GM12878 (cell line): ENCODE results near the gene FAM9C. TPM values are rescaled to one million over a fixed set of nuclear protein-coding genes. Genes with fewer than 3 reads are reported as not detected.

Experiments
- ATAC-seq: fragments of 200-7000 bp; cut with Tn5 transposase; 3 replicates; pipeline ENCODE4 v1.9.1; 2020; ENCODE audit warnings: mild to moderate bottlenecking, moderate library complexity
- BruUV-seq: library from RNA; stranded (reverse); fragments of 400-500 nt; replicated peaks from 2 replicates; lab custom pipeline; 2021; lab: Mats Ljungman, UMichigan
- CTCF ChIA-PET: fragments of 300-600 bp; sonication (Branson Sonifier 250); formaldehyde crosslinking; extraction: SDS; loops from one replicate; lab custom pipeline; 2021; ENCODE audit warnings: inconsistent platforms; lab: Yijun Ruan, JAX
- POLR2A ChIA-PET: fragments of 350-600 bp; formaldehyde crosslinking; extraction: SDS; loops from one replicate; lab custom pipeline; 2021; ENCODE audit warnings: inconsistent platforms; lab: Charles Lee
- RAD21 ChIA-PET: fragments of 300-600 bp; sonication (Branson Sonifier 250); formaldehyde crosslinking; loops from one replicate; lab custom pipeline; 2023; ENCODE audit warnings: antibody characterized with exemption; ENCODE audit not compliant: unreplicated experiment; lab: Charles Lee
- SMC1A ChIA-PET: fragments of 300-600 bp; sonication (Branson Sonifier 250); formaldehyde crosslinking; loops from one replicate; lab custom pipeline; 2023; ENCODE audit not compliant: unreplicated experiment, uncharacterized antibody; lab: Charles Lee
- DNase-seq: peaks from one replicate; pipeline ENCODE4 v3.0.0-alpha.2; 2011; ENCODE audit warnings: low read depth, low spot score
- FAIRE-seq: peaks from 3 replicates; lab custom pipeline; 2011; peaks lifted over from hg19 to GRCh38; lab: Jason Lieb, UNC
- H2AFZ ChIP-seq: 2 replicates; pipeline ENCODE4 v1.6.0; 2011; ENCODE audit warnings: low read depth, low read length, control low read depth; ENCODE audit not compliant: control insufficient read depth
- H3K27ac ChIP-seq: 2 replicates; pipeline ENCODE4 v1.5.1; 2011; ENCODE audit warnings: control low read depth; ENCODE audit not compliant: control insufficient read depth, insufficient read depth
- H3K27me3 ChIP-seq, 2 experiments: replicated peaks in 1 of 2; 2 replicates each; pipeline versions ENCODE4 v1.6.0 to v1.6.1; 2011; ENCODE audit warnings: low read length in 1 of 2; ENCODE audit not compliant: control insufficient read depth in 2 of 2, insufficient read depth in 2 of 2
- H3K36me3 ChIP-seq, 2 experiments: 2 replicates each; pipeline ENCODE4 v1.5.1; 2011; ENCODE audit warnings: low read length in 1 of 2; ENCODE audit not compliant: control insufficient read depth in 2 of 2, insufficient read depth in 2 of 2
- H3K4me1 ChIP-seq: 2 replicates; pipeline ENCODE4 v1.6.1; 2011; ENCODE audit warnings: mild to moderate bottlenecking, low read length, moderate library complexity, mixed read lengths; ENCODE audit not compliant: control insufficient read depth, insufficient read depth
- H3K4me2 ChIP-seq: 2 replicates; pipeline ENCODE4 v1.6.0; 2011; ENCODE audit warnings: control low read depth; ENCODE audit not compliant: control insufficient read depth, insufficient read depth
- H3K4me3 ChIP-seq: fragments of 200-600 bp; sonication (generic); 2 replicates; pipeline ENCODE4 v1.5.1; 2016
- H3K79me2 ChIP-seq: 2 replicates; pipeline ENCODE4 v1.6.0; 2011; ENCODE audit warnings: low read length; ENCODE audit not compliant: control insufficient read depth, insufficient read depth
- H3K9ac ChIP-seq: 2 replicates; pipeline ENCODE4 v1.8.0; 2011; ENCODE audit warnings: low read length, control low read depth, mixed read lengths; ENCODE audit not compliant: control insufficient read depth, insufficient read depth
- H3K9me3 ChIP-seq: replicated peaks from 3 replicates; pipeline ENCODE4 v1.5.1; 2011; ENCODE audit warnings: mild to moderate bottlenecking, low read length; ENCODE audit not compliant: control insufficient read depth, insufficient read depth
- H4K20me1 ChIP-seq: 2 replicates; pipeline ENCODE4 v1.6.0; 2011; ENCODE audit not compliant: control insufficient read depth, insufficient read depth
- ATF2 ChIP-seq: IDR thresholded peaks from 2 replicates; pipeline ENCODE4 v1.6.1; 2012; ENCODE audit warnings: low read length, inconsistent platforms
- DPF2 ChIP-seq: fragments of 450-650 bp; IDR thresholded peaks from 2 replicates; pipeline ENCODE4 v1.6.1; 2017; ENCODE audit warnings: mild to moderate bottlenecking
- ELK1 ChIP-seq: IDR thresholded peaks from 2 replicates; pipeline ENCODE4 v1.6.1; 2012; ENCODE audit warnings: low read depth, low read length, improper control_type of control experiment
- GATAD2B ChIP-seq: fragments of 450-650 bp; conservative IDR thresholded peaks from 2 replicates; pipeline ENCODE4 v1.6.1; 2017; ENCODE audit warnings: low read depth, mild to moderate bottlenecking, moderate library complexity
- KLF5 ChIP-seq: fragments of 450-650 bp; IDR thresholded peaks from 2 replicates; pipeline ENCODE4 v1.6.1; 2014; ENCODE audit warnings: mild to moderate bottlenecking; ENCODE audit not compliant: partially characterized antibody
- LARP7 ChIP-seq: fragments of 450-650 bp; IDR thresholded peaks from 2 replicates; pipeline ENCODE4 v1.6.1; 2017; ENCODE audit warnings: mild to moderate bottlenecking
- MTA3 ChIP-seq: IDR thresholded peaks from 2 replicates; pipeline ENCODE4 v1.6.1; 2012; ENCODE audit warnings: low read length, inconsistent platforms, borderline replicate concordance
- NFXL1 ChIP-seq: fragments of 450-650 bp; IDR thresholded peaks from 2 replicates; pipeline ENCODE4 v1.6.1; 2017; ENCODE audit warnings: antibody characterized with exemption, mild to moderate bottlenecking, borderline replicate concordance
- PAX5 ChIP-seq: IDR thresholded peaks from 2 replicates; pipeline ENCODE4 v1.6.1; 2011; ENCODE audit warnings: low read depth, low read length, borderline replicate concordance
- PBX3 ChIP-seq: IDR thresholded peaks from 2 replicates; pipeline ENCODE4 v1.6.1; 2011; ENCODE audit warnings: mild to moderate bottlenecking, low read depth, low read length, moderate library complexity; ENCODE audit not compliant: insufficient replicate concordance
- POU2F2 ChIP-seq: IDR thresholded peaks from 3 replicates; pipeline ENCODE4 v1.6.1; 2011; ENCODE audit warnings: low read depth, mild to moderate bottlenecking, low read length, borderline replicate concordance
- RAD21 ChIP-seq: IDR thresholded peaks from 2 replicates; pipeline ENCODE4 v1.6.1; 2011; ENCODE audit warnings: mild to moderate bottlenecking, low read depth, low read length, moderate library complexity; ENCODE audit not compliant: insufficient read depth
- RELA ChIP-seq: fragments of 450-650 bp; IDR thresholded peaks from 2 replicates; pipeline ENCODE4 v1.8.0; 2014; ENCODE audit warnings: borderline replicate concordance; ENCODE audit not compliant: partially characterized antibody
- SMAD1 ChIP-seq: fragments of 450-650 bp; IDR thresholded peaks from 2 replicates; pipeline ENCODE4 v1.6.1; 2018; ENCODE audit warnings: mild to moderate bottlenecking, low read depth; ENCODE audit not compliant: partially characterized antibody
- SP1 ChIP-seq: IDR thresholded peaks from one replicate; pipeline ENCODE4 v1.6.1; 2011; ENCODE audit warnings: low read depth, low read length
- SREBF1 ChIP-seq: IDR thresholded peaks from 2 replicates; pipeline ENCODE4 v1.6.1; 2012; ENCODE audit warnings: mild to moderate bottlenecking, low read length
- ZNF384 ChIP-seq: IDR thresholded peaks from 2 replicates; pipeline ENCODE4 v1.6.1; 2012; ENCODE audit warnings: low read depth, mild to moderate bottlenecking, low read length, improper control_type of control experiment, borderline replicate concordance
- WGBS: methylation state at CpG from one replicate; pipeline ENCODE4 v1.1.6; 2016; ENCODE audit warnings: low lambda C conversion rate; ENCODE audit not compliant: insufficient replicate concordance, insufficient coverage; ENCODE audit errors: missing lambda C conversion rate; 5-methylcytosine and 5-hydroxymethylcytosine counted together
- in situ Hi-C: fragments of 300-500 bp; cut with MboI; formaldehyde crosslinking; loops from 9 replicates; pipeline ENCODE4 v1.14.3; 2018; ENCODE audit warnings: mixed read lengths
- intact Hi-C: fragments of 100-400 bp; cut with micrococcal nuclease; formaldehyde crosslinking; loops from one replicate; pipeline ENCODE4 v1.14.2; 2022; ENCODE audit not compliant: unreplicated experiment
- polyA plus RNA-seq, 11 experiments: library from polyadenylated mRNA; depleted of rRNA in 4 of 11; unstranded in 6 of 11; stranded (reverse) in 5 of 11; fragments of >200 nt; fragmentation: Nextera tagmentation in 4 of 11; fragmentation: Illumina TruSeq in 1 of 11; extraction: Ambion mirVana in 4 of 11; extraction: Trizol in 1 of 11; gene quantifications; 1 replicate in 1 of 11; 2 replicates in 10 of 11; pipeline versions ENCODE4 v1.2.1 to v1.2.3, GENCODE V29; 2011 to 2016; ENCODE audit warnings: inconsistent platforms in 2 of 11, missing spikeins in 2 of 11, low read depth in 1 of 11
- total RNA-seq, 4 experiments: library from RNA; depleted of rRNA in 3 of 4; stranded (reverse); fragments of >200 nt in 3 of 4; fragmentation: Illumina TruSeq in 1 of 4; extraction: Trizol in 1 of 4; gene quantifications; 2 replicates each; pipeline versions ENCODE4 v1.2.1 to v1.2.3, GENCODE V29; 2013 to 2021

FAM9C gene
- total and polyA plus RNA-seq, 10 of the 15 experiments (the other 5 are each of a cell fraction or from before 2014, with no cell fraction given): 0.01 to 0.03 TPM; not detected in 8

GRCh38 chrX:12991575-12991974 lies 52.8 kb downstream of the FAM9C start:
- Histone ChIP-seq H3K27me3 (no peaks in the 10 kb centered on the region), H3K9me3 (no peaks in the 10 kb centered on the region; the same call in 2 of the 3 replicates), H3K4me3 (no peak overlapping the region), H3K4me2 (no peak overlapping the region), H2AFZ (no peak overlapping the region), H3K27ac (no peak overlapping the region), H3K9ac (no peak overlapping the region), H3K36me3 (no peaks in the 10 kb centered on the region), H3K4me1 (peaks cover 17% of the 10 kb centered on the region), H3K79me2 (no peaks in the 10 kb centered on the region), H4K20me1 (no peaks in the 10 kb centered on the region)
- SMC1A ChIA-PET: interaction anchor here (0.9 to 25.1 kb wide), 4 partner anchors 12 to 91 kb away, joined by 4 to 847 read pairs (median 300); no protein-coding TSS in a partner anchor
- DNase-seq (no peak), ATAC-seq (no peak), FAIRE-seq (no peak)
- in situ Hi-C loops (no loop called here), intact Hi-C loops (no loop called here)
- RAD21 ChIA-PET: no interaction called here
- TF ChIP-seq ATF2 (no peak), PAX5 (no peak), RAD21 (no peak), MTA3 (no peak), NFXL1 (no peak), ZNF384 (no peak), SREBF1 (no peak), ELK1 (no peak), DPF2 (no peak), SP1 (no peak), GATAD2B (no peak), SMAD1 (no peak), KLF5 (no peak), LARP7 (no peak), POU2F2 (no peak), RELA (no peak), PBX3 (no peak)
- BruUV-seq: no TSS peak
- POLR2A ChIA-PET: interaction anchor here (0.6 kb wide), 3 partner anchors 11 to 271 kb away, joined by 3 to 5 read pairs (median 3); no protein-coding TSS in a partner anchor
- WGBS: 79% methylated on average over 3 of the region's 3 CpGs
- CTCF ChIA-PET: interaction anchor here (0.5 to 2.2 kb wide), 3 partner anchors 14 to 45 kb away, joined by 3 to 6 read pairs (median 4); no protein-coding TSS in a partner anchor
